HCT116 (cell line): ENCODE measurements around the gene WIZ. TPM values are rescaled to one million over a fixed set of nuclear protein-coding genes. Genes with fewer than 3 reads are reported as not detected.

Source experiments
- ATAC-seq: fragments of 200-7000 bp; cut with Tn5 transposase; 2 replicates; pipeline ENCODE4 v1.9.1; 2020; ENCODE audit warnings: mild to moderate bottlenecking, moderate library complexity
- BruUV-seq: library from RNA; stranded (reverse); fragments of 400-500 nt; replicated peaks from 2 replicates; lab custom pipeline; 2021; lab: Mats Ljungman, UMichigan
- CTCF ChIA-PET: fragments of 300-600 bp; sonication (Branson Sonifier 250); formaldehyde crosslinking; loops from one replicate; lab custom pipeline; 2021; ENCODE audit warnings: antibody characterized with exemption; lab: Charles Lee
- POLR2A ChIA-PET: fragments of 300-600, 350-600 bp; sonication (Branson Sonifier 250); formaldehyde crosslinking; loops from one replicate; lab custom pipeline; 2021; ENCODE audit warnings: antibody characterized with exemption; lab: Charles Lee
- RAD21 ChIA-PET, 2 experiments: fragments of 300-600 bp; sonication (Branson Sonifier 250); formaldehyde crosslinking; loops; one replicate each; lab custom pipeline; 2023; ENCODE audit warnings: low total read pairs in 2 of 2; ENCODE audit not compliant: uncharacterized antibody in 2 of 2, unreplicated experiment in 2 of 2, low non-redundant PET in 1 of 2; lab: Charles Lee
- DNase-seq: peaks from one replicate; pipeline ENCODE4 v3.0.0-alpha.2; 2010; ENCODE audit warnings: low read depth, low spot score
- H2AFZ ChIP-seq: fragments of 200-600 bp; shearing (Covaris generic), sonication (generic); 2 replicates; pipeline ENCODE4 v1.6.1; 2017; ENCODE audit warnings: low read depth, mixed run types, mixed read lengths, antibody characterized with exemption, low read length; ENCODE audit not compliant: poor library complexity, severe bottlenecking
- H3K27ac ChIP-seq: 2 replicates; pipeline ENCODE4 v1.5.1; 2012; ENCODE audit warnings: low read depth, low read length
- H3K27me3 ChIP-seq: fragments of 200-600 bp; sonication (generic); 2 replicates; pipeline ENCODE4 v1.6.1; 2016; ENCODE audit warnings: mixed run types, low read length, mixed read lengths; ENCODE audit not compliant: insufficient read depth
- H3K36me3 ChIP-seq, 2 experiments: fragments of 200-500 bp in 1 of 2; fragments of 200-600 bp in 1 of 2; sonication (Bioruptor generic) in 1 of 2; sonication (generic) in 1 of 2; 2 replicates each; pipeline versions ENCODE4 v1.5.1 to v1.6.1; 2014 to 2016; ENCODE audit warnings: low read length in 2 of 2, inconsistent platforms in 1 of 2, mixed read lengths in 1 of 2, mixed run types in 1 of 2; ENCODE audit not compliant: insufficient read depth in 2 of 2, control insufficient read depth in 1 of 2
- H3K4me1 ChIP-seq, 2 experiments: fragments of 200-600 bp in 1 of 2; sonication (generic) in 1 of 2; 2 replicates each; pipeline versions ENCODE4 v1.5.1 to v1.6.1; 2012 to 2017; ENCODE audit warnings: low read length in 2 of 2, inconsistent platforms in 1 of 2, mild to moderate bottlenecking in 1 of 2, mixed read lengths in 1 of 2, mixed run types in 1 of 2, moderate library complexity in 1 of 2; ENCODE audit not compliant: insufficient read depth in 2 of 2, control insufficient read depth in 1 of 2
- H3K4me2 ChIP-seq: fragments of 200-600 bp; sonication (generic); 2 replicates; pipeline ENCODE4 v1.6.1; 2017; ENCODE audit warnings: mixed run types, low read length, mixed read lengths
- H3K4me3 ChIP-seq, 2 experiments: fragments of 200-600 bp in 1 of 2; sonication (generic) in 1 of 2; replicated peaks in 1 of 2; 2 replicates each; pipeline ENCODE4 v1.5.1; 2011 to 2016; ENCODE audit warnings: low read length in 2 of 2, control low read depth in 1 of 2, low read depth in 1 of 2, mild to moderate bottlenecking in 1 of 2, mixed read lengths in 1 of 2, mixed run types in 1 of 2
- H3K79me2 ChIP-seq: fragments of 200-600 bp; sonication (generic); 2 replicates; pipeline ENCODE4 v1.6.1; 2017; ENCODE audit warnings: mild to moderate bottlenecking, mixed run types, low read length, moderate library complexity, mixed read lengths; ENCODE audit not compliant: insufficient read depth
- H3K9ac ChIP-seq: fragments of 200-600 bp; sonication (generic); 2 replicates; pipeline ENCODE4 v1.6.1; 2016; ENCODE audit warnings: low read length, mixed read lengths
- H3K9me2 ChIP-seq: fragments of 200-600 bp; sonication (generic), shearing (Covaris generic); 2 replicates; pipeline ENCODE4 v1.6.1; 2017; ENCODE audit warnings: mixed run types, mild to moderate bottlenecking, moderate library complexity; ENCODE audit not compliant: insufficient read depth
- H3K9me3 ChIP-seq, 2 experiments: fragments of 200-500 bp in 1 of 2; fragments of 200-600 bp in 1 of 2; sonication (Bioruptor generic) in 1 of 2; sonication (generic) in 1 of 2; 2 replicates each; pipeline ENCODE4 v1.6.1; 2014 to 2017; ENCODE audit warnings: low read length in 2 of 2, mixed read lengths in 2 of 2, inconsistent platforms in 1 of 2, low read depth in 1 of 2, mild to moderate bottlenecking in 1 of 2, mixed run types in 1 of 2, moderate library complexity in 1 of 2; ENCODE audit not compliant: control insufficient read depth in 1 of 2, insufficient read depth in 1 of 2
- H4K20me1 ChIP-seq: fragments of 200-600 bp; sonication (generic), shearing (Covaris generic); 2 replicates; pipeline ENCODE4 v1.6.1; 2017; ENCODE audit warnings: mixed run types, mild to moderate bottlenecking, moderate library complexity; ENCODE audit not compliant: insufficient read depth
- CEBPB ChIP-seq: IDR thresholded peaks from 2 replicates; pipeline ENCODE4 v1.6.1; 2012; ENCODE audit warnings: low read depth
- CTCF ChIP-seq, 3 experiments: fragments of 200-600 bp in 1 of 3; sonication (generic) in 1 of 3; IDR thresholded peaks in 2 of 3; conservative IDR thresholded peaks in 1 of 3; 2 replicates each; pipeline ENCODE4 v1.5.1; 2012 to 2017; ENCODE audit warnings: low read depth in 2 of 3, low read length in 2 of 3, antibody characterized with exemption in 1 of 3, borderline replicate concordance in 1 of 3, control low read depth in 1 of 3, mild to moderate bottlenecking in 1 of 3, mixed read lengths in 1 of 3, mixed run types in 1 of 3, moderate library complexity in 1 of 3; ENCODE audit not compliant: insufficient read depth in 1 of 3
- EZH2 ChIP-seq: fragments of 200-600 bp; sonication (generic); IDR thresholded peaks from 2 replicates; pipeline ENCODE4 v1.6.1; 2017; ENCODE audit warnings: antibody characterized with exemption, mixed run types
- FOSL1 ChIP-seq: IDR thresholded peaks from 2 replicates; pipeline ENCODE4 v1.6.1; 2012; ENCODE audit warnings: low read depth
- JUND ChIP-seq: IDR thresholded peaks from 2 replicates; pipeline ENCODE4 v1.6.1; 2012
- MAX ChIP-seq: IDR thresholded peaks from 2 replicates; pipeline ENCODE4 v1.6.1; 2012
- RAD21 ChIP-seq: IDR thresholded peaks from 2 replicates; pipeline ENCODE4 v1.6.1; 2012; ENCODE audit warnings: low read depth, mild to moderate bottlenecking
- SIN3A ChIP-seq: IDR thresholded peaks from 2 replicates; pipeline ENCODE4 v1.6.1; 2012; ENCODE audit warnings: low read depth
- SP1 ChIP-seq: IDR thresholded peaks from 2 replicates; pipeline ENCODE4 v1.6.1; 2012; ENCODE audit warnings: low read depth
- SRF ChIP-seq: IDR thresholded peaks from 2 replicates; pipeline ENCODE4 v1.6.1; 2012; ENCODE audit warnings: low read depth
- TCF7L2 ChIP-seq: IDR thresholded peaks from 2 replicates; pipeline ENCODE4 v1.7.0; 2011; ENCODE audit warnings: borderline replicate concordance, inconsistent platforms; ENCODE audit not compliant: insufficient read depth, insufficient read length; ENCODE audit errors: extremely low read depth
- ZBTB33 ChIP-seq: IDR thresholded peaks from 2 replicates; pipeline ENCODE4 v1.6.1; 2011; ENCODE audit warnings: mild to moderate bottlenecking, low read length, moderate library complexity; ENCODE audit not compliant: insufficient replicate concordance; ENCODE audit errors: extremely low read depth
- ZFX ChIP-seq: fragments of 450-650 bp; IDR thresholded peaks from 2 replicates; pipeline ENCODE4 v1.6.1; 2017
- intact Hi-C: fragments of 100-400 bp; cut with micrococcal nuclease; formaldehyde crosslinking; loops from 2 replicates; pipeline ENCODE4 v1.10.0; 2022
- total RNA-seq: library from RNA; stranded (reverse); gene quantifications from one replicate; pipeline ENCODE4 v1.2.1, GENCODE V29; 2021; ENCODE audit not compliant: unreplicated experiment

WIZ gene
- total RNA-seq, 1 experiment from 2014 or later, result 28.4 TPM

- Histone ChIP-seq H3K27me3 (no peaks in the 10 kb centered on the region), H3K36me3 (peaks cover 16 to 50% of the 10 kb centered on the region in 2 experiments; a peak in 3 of 4 replicates), H3K79me2 (peaks cover 29% of the 10 kb centered on the region), H2AFZ (no peak overlapping the region), H3K4me3 (no peak overlapping the region), H3K4me2 (no peak overlapping the region), H4K20me1 (no peaks in the 10 kb centered on the region), H3K9me2 (no peaks in the 10 kb centered on the region), H3K4me1 (no peaks in the 10 kb centered on the region), H3K27ac (no peak overlapping the region), H3K9ac (no peak overlapping the region), H3K9me3 (no peaks in the 10 kb centered on the region)
- ChIA-PET CTCF (no interaction called here), POLR2A (no interaction called here), RAD21 (no interaction called here)
- ATAC-seq (no peak), DNase-seq (no peak)
- TF ChIP-seq TCF7L2, result no peak
- no peak for TF ChIP-seq CTCF (IDR thresholded peaks at IDR 0.05 in 2 of 3, conservative IDR thresholded peaks at IDR 0.05 in 1 of 3; ENCODE audit: borderline replicate concordance in 1 of 3, insufficient read depth in 1 of 3, low read depth in 2 of 3, low read length in 2 of 3)
- TF ChIP-seq RAD21, result no peak
- TF ChIP-seq CEBPB, result no peak
- no peak for TF ChIP-seq JUND
- intact Hi-C loops, result no loop called here
- no TSS peak for BruUV-seq
Observed at GRCh38 chr19:15424692-15425272, 25.0 kb downstream of the WIZ start.

GRCh38 chr19:15424121-15424520 lies 25.6 kb downstream of the WIZ start:
- H3K4me3 ChIP-seq, result no peak overlapping the region
- ChIA-PET RAD21 (no interaction called here), POLR2A (no interaction called here), CTCF (no interaction called here)
- H3K9me2 ChIP-seq, result no peaks in the 10 kb centered on the region
- H3K4me2 ChIP-seq, result no peak overlapping the region
- peaks cover 16 to 50% of the 10 kb centered on the region in 2 experiments; a peak in 3 of 4 replicates for H3K36me3 ChIP-seq
- H3K9ac ChIP-seq, result no peak overlapping the region
- DNase-seq (no peak), ATAC-seq (no peak)
- H3K27ac ChIP-seq, result no peak overlapping the region
- H3K27me3 ChIP-seq, result no peaks in the 10 kb centered on the region
- peaks cover 4 to 6% of the 10 kb centered on the region in 2 experiments; a peak in 3 of 4 replicates for H3K4me1 ChIP-seq
- H3K9me3 ChIP-seq, result no peaks in the 10 kb centered on the region
- intact Hi-C loops, result no loop called here
- BruUV-seq, result no TSS peak
- H4K20me1 ChIP-seq, result no peaks in the 10 kb centered on the region
- TF ChIP-seq SP1 (no peak), ZBTB33 (no peak), ZFX (no peak), EZH2 (no peak), MAX (no peak), CEBPB (no peak), FOSL1 (no peak), SRF (no peak), SIN3A (no peak)
- peaks cover 23% of the 10 kb centered on the region for H3K79me2 ChIP-seq
- H2AFZ ChIP-seq, result no peak overlapping the region
